ENCODE results near the gene TRMT61A. TPM values are rescaled to one million over a fixed set of nuclear protein-coding genes. Genes with fewer than 3 reads are reported as not detected.

Gene TRMT61A
- total and polyA plus RNA-seq, 2 of the 13 experiments (the other 11 are each of a cell fraction or from before 2014, with no cell fraction given): 6.5 to 13.6 TPM

DNA sequence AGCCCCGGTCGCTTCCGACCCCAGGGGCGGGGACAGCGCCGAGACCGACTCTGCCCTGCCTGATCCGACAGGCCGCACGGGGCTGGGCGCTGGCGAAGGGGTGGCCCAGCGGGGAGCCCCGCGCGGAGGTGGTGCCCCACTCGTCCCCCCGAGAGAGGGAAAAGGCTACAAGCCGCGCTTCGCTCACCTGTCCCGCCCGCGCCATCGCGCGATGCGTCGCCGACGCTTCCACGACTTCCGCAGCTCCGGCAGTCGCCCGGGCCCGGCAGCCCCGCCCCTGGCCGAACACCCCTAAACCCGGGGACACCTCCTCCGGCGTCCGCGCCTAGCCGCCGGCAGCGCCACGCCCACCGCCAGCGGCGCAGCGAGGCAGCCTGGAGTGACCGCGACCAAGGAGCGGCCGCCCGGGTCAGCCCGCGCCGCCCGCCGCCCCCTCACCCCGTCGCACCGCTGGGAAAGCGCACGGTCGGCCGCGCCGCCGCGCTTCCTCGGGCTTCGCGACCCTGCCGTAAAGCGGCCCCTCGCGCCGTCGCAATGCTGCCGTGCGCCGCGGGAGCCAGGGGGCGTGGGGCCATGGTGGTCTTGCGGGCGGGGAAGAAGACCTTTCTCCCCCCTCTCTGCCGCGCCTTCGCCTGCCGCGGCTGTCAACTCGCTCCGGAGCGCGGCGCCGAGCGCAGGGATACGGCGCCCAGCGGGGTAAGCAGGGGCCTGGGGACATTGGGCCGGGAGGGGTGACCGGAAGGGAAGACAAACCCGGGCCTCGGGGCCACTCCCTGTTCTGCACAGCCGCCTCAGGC lies 33.6 kb downstream of the TRMT61A start, which contains the start of the genes BAG5 and COA8 (continued):
- TF ChIP-seq RXRA (CRISPR knock-in tag; IDR thresholded peaks at IDR 0.05) (no peak), MTF1 (CRISPR knock-in tag; IDR thresholded peaks at IDR 0.05) (no peak), ARHGAP35 (CRISPR knock-in tag; IDR thresholded peaks at IDR 0.05; ENCODE audit: borderline replicate concordance) (no peak), SIN3A (IDR thresholded peaks at IDR 0.05; ENCODE audit: borderline replicate concordance, low read depth, low read length) (peak; percentile 45; the same call in 1 of the 2 replicates), SP140L (CRISPR knock-in tag; IDR thresholded peaks at IDR 0.05; ENCODE audit: borderline replicate concordance) (no peak), ZNF138 (CRISPR knock-in tag; IDR thresholded peaks at IDR 0.05; ENCODE audit: low read depth) (0 out of 2 replicates have a peak, but pooled peaks have one; percentile 71), HHEX (CRISPR knock-in tag; IDR thresholded peaks at IDR 0.05) (no peak), ELF3 (CRISPR knock-in tag; IDR thresholded peaks at IDR 0.05) (peak; percentile 61), PRPF4 (IDR thresholded peaks at IDR 0.05; ENCODE audit: low read depth, low read length, poor library complexity, severe bottlenecking) (no peak), KLF6 (CRISPR knock-in tag; IDR thresholded peaks at IDR 0.05) (peak; percentile 72; the same call in 1 of the 2 replicates), U2AF1 (optimal IDR thresholded peaks at IDR 0.05; ENCODE audit: low read depth, low read length) (no peak), ZFYVE20 (CRISPR knock-in tag; IDR thresholded peaks at IDR 0.05; ENCODE audit: borderline replicate concordance, low read depth) (no peak), HDAC2 (CRISPR knock-in tag; IDR thresholded peaks at IDR 0.05) (no peak), HNF4G (IDR thresholded peaks at IDR 0.05; ENCODE audit: borderline replicate concordance, low read depth, low read length) (no peak), HNF4G (CRISPR knock-in tag; IDR thresholded peaks at IDR 0.05; ENCODE audit: borderline replicate concordance, low read depth) (no peak), SP5 (CRISPR knock-in tag; IDR thresholded peaks at IDR 0.05; ENCODE audit: borderline replicate concordance, low read depth) (peak; percentile 53), PITX1 (CRISPR knock-in tag; IDR thresholded peaks at IDR 0.05) (peak; percentile 38; the same call in 1 of the 2 replicates), CBX5 (CRISPR knock-in tag; IDR thresholded peaks at IDR 0.05; ENCODE audit: borderline replicate concordance) (0 out of 2 replicates have a peak, but pooled peaks have one; percentile 46), TAF15 (IDR thresholded peaks at IDR 0.05; ENCODE audit: low read depth, low read length, poor library complexity, severe bottlenecking) (peak; percentile 32), ZNF556 (CRISPR knock-in tag; IDR thresholded peaks at IDR 0.05; ENCODE audit: borderline replicate concordance) (no peak), XRCC5 (optimal IDR thresholded peaks at IDR 0.05; ENCODE audit: low read length) (peak; percentile 26)
- TF ChIP-seq, protein P1, sequence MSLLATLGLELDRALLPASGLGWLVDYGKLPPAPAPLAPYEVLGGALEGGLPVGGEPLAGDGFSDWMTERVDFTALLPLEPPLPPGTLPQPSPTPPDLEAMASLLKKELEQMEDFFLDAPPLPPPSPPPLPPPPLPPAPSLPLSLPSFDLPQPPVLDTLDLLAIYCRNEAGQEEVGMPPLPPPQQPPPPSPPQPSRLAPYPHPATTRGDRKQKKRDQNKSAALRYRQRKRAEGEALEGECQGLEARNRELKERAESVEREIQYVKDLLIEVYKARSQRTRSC (CRISPR knock-in tag; IDR thresholded peaks at IDR 0.05; ENCODE audit: low read depth): no peak
- TF ChIP-seq, protein P2, sequence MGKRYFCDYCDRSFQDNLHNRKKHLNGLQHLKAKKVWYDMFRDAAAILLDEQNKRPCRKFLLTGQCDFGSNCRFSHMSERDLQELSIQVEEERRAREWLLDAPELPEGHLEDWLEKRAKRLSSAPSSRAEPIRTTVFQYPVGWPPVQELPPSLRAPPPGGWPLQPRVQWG (CRISPR knock-in tag; IDR thresholded peaks at IDR 0.05; ENCODE audit: borderline replicate concordance, low read depth): no peak
- TF ChIP-seq, protein P3, sequence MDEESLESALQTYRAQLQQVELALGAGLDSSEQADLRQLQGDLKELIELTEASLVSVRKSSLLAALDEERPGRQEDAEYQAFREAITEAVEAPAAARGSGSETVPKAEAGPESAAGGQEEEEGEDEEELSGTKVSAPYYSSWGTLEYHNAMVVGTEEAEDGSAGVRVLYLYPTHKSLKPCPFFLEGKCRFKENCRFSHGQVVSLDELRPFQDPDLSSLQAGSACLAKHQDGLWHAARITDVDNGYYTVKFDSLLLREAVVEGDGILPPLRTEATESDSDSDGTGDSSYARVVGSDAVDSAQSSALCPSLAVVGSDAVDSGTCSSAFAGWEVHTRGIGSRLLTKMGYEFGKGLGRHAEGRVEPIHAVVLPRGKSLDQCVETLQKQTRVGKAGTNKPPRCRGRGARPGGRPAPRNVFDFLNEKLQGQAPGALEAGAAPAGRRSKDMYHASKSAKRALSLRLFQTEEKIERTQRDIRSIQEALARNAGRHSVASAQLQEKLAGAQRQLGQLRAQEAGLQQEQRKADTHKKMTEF (CRISPR knock-in tag; IDR thresholded peaks at IDR 0.05): peak; percentile 62; the same call in 1 of the 2 replicates
- TF ChIP-seq, protein P4, sequence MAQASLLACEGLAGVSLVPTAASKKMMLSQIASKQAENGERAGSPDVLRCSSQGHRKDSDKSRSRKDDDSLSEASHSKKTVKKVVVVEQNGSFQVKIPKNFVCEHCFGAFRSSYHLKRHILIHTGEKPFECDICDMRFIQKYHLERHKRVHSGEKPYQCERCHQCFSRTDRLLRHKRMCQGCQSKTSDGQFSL (CRISPR knock-in tag; IDR thresholded peaks at IDR 0.05): 0 out of 2 replicates have a peak, but pooled peaks have one; percentile 31
- TF ChIP-seq, protein P5, sequence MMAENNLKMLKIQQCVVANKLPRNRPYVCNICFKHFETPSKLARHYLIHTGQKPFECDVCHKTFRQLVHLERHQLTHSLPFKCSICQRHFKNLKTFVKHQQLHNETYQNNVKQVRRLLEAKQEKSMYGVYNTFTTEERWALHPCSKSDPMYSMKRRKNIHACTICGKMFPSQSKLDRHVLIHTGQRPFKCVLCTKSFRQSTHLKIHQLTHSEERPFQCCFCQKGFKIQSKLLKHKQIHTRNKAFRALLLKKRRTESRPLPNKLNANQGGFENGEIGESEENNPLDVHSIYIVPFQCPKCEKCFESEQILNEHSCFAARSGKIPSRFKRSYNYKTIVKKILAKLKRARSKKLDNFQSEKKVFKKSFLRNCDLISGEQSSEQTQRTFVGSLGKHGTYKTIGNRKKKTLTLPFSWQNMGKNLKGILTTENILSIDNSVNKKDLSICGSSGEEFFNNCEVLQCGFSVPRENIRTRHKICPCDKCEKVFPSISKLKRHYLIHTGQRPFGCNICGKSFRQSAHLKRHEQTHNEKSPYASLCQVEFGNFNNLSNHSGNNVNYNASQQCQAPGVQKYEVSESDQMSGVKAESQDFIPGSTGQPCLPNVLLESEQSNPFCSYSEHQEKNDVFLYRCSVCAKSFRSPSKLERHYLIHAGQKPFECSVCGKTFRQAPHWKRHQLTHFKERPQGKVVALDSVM (CRISPR knock-in tag; IDR thresholded peaks at IDR 0.05): no peak; the same call in 1 of the 2 replicates
